HepG2 (cell line): ENCODE data around the gene TNFAIP2. TPM values are rescaled to one million over a fixed set of nuclear protein-coding genes. Genes with fewer than 3 reads are reported as not detected.

Experiments used
- ADNP ChIP-seq: sonication (generic); formaldehyde crosslinking; IDR thresholded peaks from 2 replicates; pipeline ENCODE4 v1.4.0; 2020; ENCODE audit warnings: missing genetic modification reagents
- ATF7 ChIP-seq, 2 experiments: fragments of 450-650 bp in 1 of 2; sonication (generic) in 1 of 2; formaldehyde crosslinking in 1 of 2; IDR thresholded peaks; 2 replicates each; pipeline versions ENCODE4 v1.4.0 to v1.6.1; 2016 to 2020; ENCODE audit warnings: antibody characterized with exemption in 1 of 2, mild to moderate bottlenecking in 1 of 2, missing genetic modification reagents in 1 of 2
- CREB3 ChIP-seq: sonication (generic); formaldehyde crosslinking; IDR thresholded peaks from 2 replicates; pipeline ENCODE4 v1.5.0; 2020; ENCODE audit warnings: missing genetic modification reagents
- HMGA1 ChIP-seq: sonication (generic); formaldehyde crosslinking; conservative IDR thresholded peaks from 2 replicates; pipeline ENCODE4 v1.4.0; 2020; ENCODE audit warnings: missing genetic modification reagents
- HNF1A ChIP-seq, 2 experiments: sonication (generic) in 1 of 2; formaldehyde crosslinking in 1 of 2; IDR thresholded peaks; 2 replicates each; pipeline versions ENCODE4 v1.4.0 to v1.6.1; 2016 to 2020; ENCODE audit warnings: borderline replicate concordance in 1 of 2, low read depth in 1 of 2, mild to moderate bottlenecking in 1 of 2, missing genetic modification reagents in 1 of 2
- KDM5B ChIP-seq: sonication (generic); formaldehyde crosslinking; IDR thresholded peaks from 2 replicates; pipeline ENCODE4 v1.4.0; 2020; ENCODE audit warnings: missing genetic modification reagents, mild to moderate bottlenecking, borderline replicate concordance
- MAFG ChIP-seq: sonication (generic); formaldehyde crosslinking; IDR thresholded peaks from 2 replicates; pipeline ENCODE4 v1.5.1; 2020; ENCODE audit warnings: mild to moderate bottlenecking, missing genetic modification reagents
- NCOA5 ChIP-seq: sonication (generic); formaldehyde crosslinking; IDR thresholded peaks from 2 replicates; pipeline ENCODE4 v1.4.0; 2020; ENCODE audit warnings: missing genetic modification reagents
- TAF15 ChIP-seq: fragments of 200-400 bp; formaldehyde crosslinking; IDR thresholded peaks from one replicate; pipeline ENCODE4 v1.6.1; 2018; ENCODE audit warnings: mild to moderate bottlenecking, low read depth, low read length; ENCODE audit not compliant: poor library complexity, severe bottlenecking
- THRA ChIP-seq: sonication (generic); formaldehyde crosslinking; IDR thresholded peaks from 2 replicates; pipeline ENCODE4 v1.4.0; 2020; ENCODE audit warnings: missing genetic modification reagents, borderline replicate concordance
- YEATS2 ChIP-seq: sonication (generic); formaldehyde crosslinking; IDR thresholded peaks from 2 replicates; pipeline ENCODE4 v1.4.0; 2020; ENCODE audit warnings: missing genetic modification reagents, borderline replicate concordance
- ZFP36L2 ChIP-seq: sonication (generic); formaldehyde crosslinking; IDR thresholded peaks from 2 replicates; pipeline ENCODE4 v1.4.0; 2020; ENCODE audit warnings: missing genetic modification reagents
- ZNF354B ChIP-seq: sonication (generic); formaldehyde crosslinking; IDR thresholded peaks from 2 replicates; pipeline ENCODE4 v1.8.0; 2022; ENCODE audit warnings: mild to moderate bottlenecking, missing genetic modification reagents
- ZNF501 ChIP-seq: sonication (generic); formaldehyde crosslinking; IDR thresholded peaks from 2 replicates; pipeline ENCODE4 v1.5.1; 2020; ENCODE audit warnings: mild to moderate bottlenecking, moderate library complexity, missing genetic modification reagents
- ZNF547 ChIP-seq: sonication (generic); formaldehyde crosslinking; IDR thresholded peaks from 2 replicates; pipeline ENCODE4 v1.5.1; 2020; ENCODE audit warnings: mild to moderate bottlenecking, missing genetic modification reagents
- ZNF775 ChIP-seq: sonication (generic); formaldehyde crosslinking; IDR thresholded peaks from 2 replicates; pipeline ENCODE4 v1.4.0; 2020; ENCODE audit warnings: missing genetic modification reagents, mild to moderate bottlenecking, moderate library complexity, borderline replicate concordance
- ZSCAN25 ChIP-seq: sonication (generic); formaldehyde crosslinking; IDR thresholded peaks from 2 replicates; pipeline ENCODE4 v1.8.0; 2022; ENCODE audit warnings: mild to moderate bottlenecking, missing genetic modification reagents
- polyA plus RNA-seq, 8 experiments: library from polyadenylated mRNA; depleted of rRNA in 3 of 8; stranded (reverse) in 7 of 8; unstranded in 1 of 8; fragments of >200 nt; fragmentation: Illumina TruSeq in 4 of 8; extraction: Trizol in 4 of 8; gene quantifications; 2 replicates each; pipeline versions ENCODE4 v1.2.1 to v1.2.3, GENCODE V29; 2011 to 2016; ENCODE audit warnings: low read depth in 4 of 8, missing spikeins in 1 of 8, mixed read lengths in 1 of 8; ENCODE audit not compliant: insufficient read depth in 1 of 8
- total RNA-seq, 5 experiments: library from RNA; depleted of rRNA; stranded (reverse); fragments of >200 nt; fragmentation: Illumina TruSeq; extraction: Trizol; gene quantifications; 2 replicates each; pipeline ENCODE4 v1.2.3, GENCODE V29; 2016; ENCODE audit warnings: low read depth in 1 of 5
- TF ChIP-seq, protein P1 (sequence below): sonication (generic); formaldehyde crosslinking; IDR thresholded peaks from 2 replicates; pipeline ENCODE4 v1.4.0; 2020; ENCODE audit warnings: missing genetic modification reagents

The TNFAIP2 gene
- total and polyA plus RNA-seq, 2 of the 13 experiments (the other 11 are each of a cell fraction or from before 2014, with no cell fraction given): 0.46 to 1.5 TPM

GRCh38 chr14:103091041-103091882 lies 32.0 kb upstream of the TNFAIP2 start (continued):
- no peak for TF ChIP-seq HNF1A (IDR thresholded peaks at IDR 0.05; ENCODE audit: low read depth)
- no peak; the same call in 1 of the 2 replicates for TF ChIP-seq HNF1A (CRISPR knock-in tag; IDR thresholded peaks at IDR 0.05; ENCODE audit: borderline replicate concordance)
- TF ChIP-seq ADNP (CRISPR knock-in tag): no peak
- TF ChIP-seq KDM5B (CRISPR knock-in tag): peak; percentile 67; the same call in 1 of the 2 replicates
- no peak for TF ChIP-seq ATF7 (IDR thresholded peaks at IDR 0.05)
- TF ChIP-seq ATF7 (CRISPR knock-in tag; IDR thresholded peaks at IDR 0.05): no peak
- TF ChIP-seq THRA (CRISPR knock-in tag): peak; percentile 63; the same call in 1 of the 2 replicates
- no peak for TF ChIP-seq MAFG (CRISPR knock-in tag)
- TF ChIP-seq ZNF501 (CRISPR knock-in tag): no peak
- no peak for TF ChIP-seq ZNF354B (CRISPR knock-in tag)
- peak; percentile 2 for TF ChIP-seq TAF15
- TF ChIP-seq, protein P1, sequence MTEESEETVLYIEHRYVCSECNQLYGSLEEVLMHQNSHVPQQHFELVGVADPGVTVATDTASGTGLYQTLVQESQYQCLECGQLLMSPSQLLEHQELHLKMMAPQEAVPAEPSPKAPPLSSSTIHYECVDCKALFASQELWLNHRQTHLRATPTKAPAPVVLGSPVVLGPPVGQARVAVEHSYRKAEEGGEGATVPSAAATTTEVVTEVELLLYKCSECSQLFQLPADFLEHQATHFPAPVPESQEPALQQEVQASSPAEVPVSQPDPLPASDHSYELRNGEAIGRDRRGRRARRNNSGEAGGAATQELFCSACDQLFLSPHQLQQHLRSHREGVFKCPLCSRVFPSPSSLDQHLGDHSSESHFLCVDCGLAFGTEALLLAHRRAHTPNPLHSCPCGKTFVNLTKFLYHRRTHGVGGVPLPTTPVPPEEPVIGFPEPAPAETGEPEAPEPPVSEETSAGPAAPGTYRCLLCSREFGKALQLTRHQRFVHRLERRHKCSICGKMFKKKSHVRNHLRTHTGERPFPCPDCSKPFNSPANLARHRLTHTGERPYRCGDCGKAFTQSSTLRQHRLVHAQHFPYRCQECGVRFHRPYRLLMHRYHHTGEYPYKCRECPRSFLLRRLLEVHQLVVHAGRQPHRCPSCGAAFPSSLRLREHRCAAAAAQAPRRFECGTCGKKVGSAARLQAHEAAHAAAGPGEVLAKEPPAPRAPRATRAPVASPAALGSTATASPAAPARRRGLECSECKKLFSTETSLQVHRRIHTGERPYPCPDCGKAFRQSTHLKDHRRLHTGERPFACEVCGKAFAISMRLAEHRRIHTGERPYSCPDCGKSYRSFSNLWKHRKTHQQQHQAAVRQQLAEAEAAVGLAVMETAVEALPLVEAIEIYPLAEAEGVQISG (CRISPR knock-in tag): peak; percentile 25; the same call in 1 of the 2 replicates
- no peak for TF ChIP-seq ZFP36L2 (CRISPR knock-in tag)
- no peak for TF ChIP-seq ZNF775 (CRISPR knock-in tag)
- no peak for TF ChIP-seq HMGA1
- no peak for TF ChIP-seq CREB3 (CRISPR knock-in tag)
- no peak for TF ChIP-seq NCOA5
- no peak for TF ChIP-seq YEATS2 (CRISPR knock-in tag)
- peak; percentile 94 for TF ChIP-seq ZSCAN25 (CRISPR knock-in tag)
- no peak for TF ChIP-seq ZNF547 (CRISPR knock-in tag)
